Keratinocyte (primary cell): ENCODE data around the gene BTF3. TPM values are rescaled to one million over a fixed set of nuclear protein-coding genes. Genes with fewer than 3 reads are reported as not detected.

Source experiments
- DNase-seq: peaks from one replicate; pipeline ENCODE4 v3.0.0-alpha.2; 2011; ENCODE audit warnings: low read depth, missing footprints, low spot score
- FAIRE-seq: peaks from 2 replicates; lab custom pipeline; 2011; peaks lifted over from hg19 to GRCh38; lab: Jason Lieb, UNC
- H2AFZ ChIP-seq: 2 replicates; pipeline ENCODE4 v1.6.0; 2012; ENCODE audit warnings: low read length, control low read depth, inconsistent platforms; ENCODE audit not compliant: control insufficient read depth
- H3K27ac ChIP-seq: 2 replicates; pipeline ENCODE4 v1.5.1; 2011; ENCODE audit warnings: low read length; ENCODE audit not compliant: control insufficient read depth, insufficient read depth
- H3K27me3 ChIP-seq: 3 replicates; pipeline ENCODE4 v1.6.0; 2011; ENCODE audit warnings: low read length; ENCODE audit not compliant: control insufficient read depth, insufficient read depth; ENCODE audit errors: extremely low read depth
- H3K36me3 ChIP-seq, 2 experiments: 2 replicates in 1 of 2; 3 replicates in 1 of 2; pipeline ENCODE4 v1.5.1; 2011; ENCODE audit warnings: low read length in 2 of 2, mild to moderate bottlenecking in 1 of 2; ENCODE audit not compliant: control insufficient read depth in 2 of 2, insufficient read depth in 2 of 2; ENCODE audit errors: extremely low read depth in 1 of 2
- H3K4me1 ChIP-seq: 3 replicates; pipeline ENCODE4 v1.5.1; 2011; ENCODE audit warnings: low read length; ENCODE audit not compliant: control insufficient read depth, insufficient read depth; ENCODE audit errors: extremely low read depth
- H3K4me2 ChIP-seq: 3 replicates; pipeline ENCODE4 v1.6.0; 2011; ENCODE audit warnings: low read depth, low read length; ENCODE audit not compliant: control insufficient read depth, insufficient read depth; ENCODE audit errors: extremely low read depth
- H3K4me3 ChIP-seq, 3 experiments: fragments of 200-600 bp in 1 of 3; sonication (generic) in 1 of 3; 2 replicates in 2 of 3; 3 replicates in 1 of 3; pipeline ENCODE4 v1.5.1; 2011 to 2016; ENCODE audit warnings: low read length in 3 of 3, mild to moderate bottlenecking in 3 of 3, control low read depth in 2 of 3, inconsistent platforms in 1 of 3, low read depth in 1 of 3, mixed read lengths in 1 of 3, mixed run types in 1 of 3, moderate library complexity in 1 of 3; ENCODE audit not compliant: control insufficient read depth in 2 of 3, insufficient read depth in 2 of 3; ENCODE audit errors: extremely low read depth in 1 of 3
- H3K79me2 ChIP-seq: 2 replicates; pipeline ENCODE4 v1.6.0; 2012; ENCODE audit warnings: low read length; ENCODE audit not compliant: control insufficient read depth, insufficient read depth
- H3K9ac ChIP-seq: 3 replicates; pipeline ENCODE4 v1.6.0; 2011; ENCODE audit warnings: low read length; ENCODE audit not compliant: control insufficient read depth, insufficient read depth; ENCODE audit errors: extremely low read depth
- H3K9me1 ChIP-seq: 3 replicates; pipeline ENCODE4 v1.6.0; 2011; ENCODE audit warnings: low read length; ENCODE audit not compliant: control insufficient read depth, insufficient read depth; ENCODE audit errors: extremely low read depth
- H3K9me3 ChIP-seq: 2 replicates; pipeline ENCODE4 v1.5.1; 2012; ENCODE audit warnings: low read depth, low read length; ENCODE audit not compliant: control insufficient read depth
- H4K20me1 ChIP-seq: 3 replicates; pipeline ENCODE4 v1.6.0; 2011; ENCODE audit warnings: low read length; ENCODE audit not compliant: control insufficient read depth, insufficient read depth; ENCODE audit errors: extremely low read depth
- EZH2 ChIP-seq: IDR thresholded peaks from one replicate; pipeline ENCODE4 v1.6.1; 2012; ENCODE audit warnings: inconsistent platforms, mild to moderate bottlenecking, low read length, moderate library complexity
- dilution Hi-C: fragments of 300-500 bp; cut with MboI; formaldehyde crosslinking; loops from one replicate; pipeline ENCODE4 v1.7.0; 2020; ENCODE audit warnings: low sequenced_read_pairs; ENCODE audit not compliant: extremely low pct_ligation_motif_present
- polyA plus RNA-seq, 5 experiments: library from polyadenylated mRNA; depleted of rRNA in 3 of 5; stranded (reverse) in 3 of 5; stranded (forward) in 1 of 5; unstranded in 1 of 5; fragments of >200 nt; gene quantifications; 1 replicate in 1 of 5; 2 replicates in 3 of 5; 3 replicates in 1 of 5; pipeline versions ENCODE4 v1.2.1 to v1.2.3, GENCODE V29; 2011 to 2012; ENCODE audit warnings: missing spikeins in 2 of 5, low read depth in 1 of 5, low replicate concordance in 1 of 5
- TF ChIP-seq, protein P1 (sequence below), 3 experiments: IDR thresholded peaks in 1 of 3; conservative IDR thresholded peaks in 1 of 3; optimal IDR thresholded peaks in 1 of 3; 2 replicates in 2 of 3; 3 replicates in 1 of 3; pipeline versions ENCODE3 to v1.5.1; 2011; ENCODE audit warnings: low read length in 3 of 3, mild to moderate bottlenecking in 3 of 3, moderate library complexity in 2 of 3, control low read depth in 1 of 3, inconsistent platforms in 1 of 3; ENCODE audit not compliant: insufficient read depth in 2 of 3; ENCODE audit errors: extremely low read depth in 1 of 3

Gene BTF3
- polyA plus RNA-seq, 1 donor (not counting 4 experiments of a cell fraction or from before 2014, with no cell fraction given): 857 TPM

GRCh38 chr5:73528248-73528647 is 30.0 kb downstream of the BTF3 start:
- dilution Hi-C loops: no loop called here
- Histone ChIP-seq H3K4me3 (no peak overlapping the region), H2AFZ (no peak overlapping the region), H3K9ac (no peak overlapping the region), H3K27ac (no peak overlapping the region), H4K20me1 (no peaks in the 10 kb centered on the region), H3K4me1 (peaks cover 13% of the 10 kb centered on the region), H3K36me3 (no peaks in the 10 kb centered on the region), H3K79me2 (no peaks in the 10 kb centered on the region), H3K4me2 (no peak overlapping the region), H3K9me1 (no peaks in the 10 kb centered on the region), H3K9me3 (no peaks in the 10 kb centered on the region), H3K27me3 (no peaks in the 10 kb centered on the region)
- DNase-seq (no peak), FAIRE-seq (no peak)
- TF ChIP-seq, protein P1, sequence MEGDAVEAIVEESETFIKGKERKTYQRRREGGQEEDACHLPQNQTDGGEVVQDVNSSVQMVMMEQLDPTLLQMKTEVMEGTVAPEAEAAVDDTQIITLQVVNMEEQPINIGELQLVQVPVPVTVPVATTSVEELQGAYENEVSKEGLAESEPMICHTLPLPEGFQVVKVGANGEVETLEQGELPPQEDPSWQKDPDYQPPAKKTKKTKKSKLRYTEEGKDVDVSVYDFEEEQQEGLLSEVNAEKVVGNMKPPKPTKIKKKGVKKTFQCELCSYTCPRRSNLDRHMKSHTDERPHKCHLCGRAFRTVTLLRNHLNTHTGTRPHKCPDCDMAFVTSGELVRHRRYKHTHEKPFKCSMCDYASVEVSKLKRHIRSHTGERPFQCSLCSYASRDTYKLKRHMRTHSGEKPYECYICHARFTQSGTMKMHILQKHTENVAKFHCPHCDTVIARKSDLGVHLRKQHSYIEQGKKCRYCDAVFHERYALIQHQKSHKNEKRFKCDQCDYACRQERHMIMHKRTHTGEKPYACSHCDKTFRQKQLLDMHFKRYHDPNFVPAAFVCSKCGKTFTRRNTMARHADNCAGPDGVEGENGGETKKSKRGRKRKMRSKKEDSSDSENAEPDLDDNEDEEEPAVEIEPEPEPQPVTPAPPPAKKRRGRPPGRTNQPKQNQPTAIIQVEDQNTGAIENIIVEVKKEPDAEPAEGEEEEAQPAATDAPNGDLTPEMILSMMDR (optimal IDR thresholded peaks at IDR 0.05 in 1 of 3, IDR thresholded peaks at IDR 0.05 in 1 of 3, conservative IDR thresholded peaks at IDR 0.05 in 1 of 3; ENCODE audit: extremely low read depth in 1 of 3, insufficient read depth in 2 of 3, low read length in 3 of 3): no peak
- TF ChIP-seq EZH2: no peak

DNA sequence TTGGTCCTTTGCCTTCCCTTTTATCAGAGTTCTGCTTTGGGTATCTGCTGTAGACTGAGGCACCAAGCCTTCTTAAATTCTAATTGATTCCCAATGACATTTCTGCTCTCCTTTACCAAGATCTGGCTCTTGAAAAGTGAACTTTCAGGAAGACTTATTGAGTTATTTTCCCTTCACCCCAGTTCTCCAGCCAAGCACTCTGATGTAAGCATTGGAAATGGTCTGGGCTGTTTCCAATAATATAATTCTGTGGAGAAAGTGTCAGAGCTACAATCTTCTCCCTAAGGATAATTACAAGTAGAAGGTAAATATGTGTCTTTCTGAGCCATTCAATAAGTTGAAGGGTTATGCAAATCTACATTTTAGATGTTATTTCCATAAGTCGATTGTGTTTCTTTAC is 30.8 kb downstream of the BTF3 start:
- Histone ChIP-seq H3K27me3 (no peaks in the 10 kb centered on the region), H3K79me2 (no peaks in the 10 kb centered on the region), H3K9ac (no peak overlapping the region), H3K4me1 (peaks cover 7% of the 10 kb centered on the region), H3K9me3 (no peaks in the 10 kb centered on the region), H3K4me3 (no peak overlapping the region), H2AFZ (no peak overlapping the region), H3K36me3 (no peaks in the 10 kb centered on the region), H3K9me1 (no peaks in the 10 kb centered on the region), H3K4me2 (no peak overlapping the region), H4K20me1 (no peaks in the 10 kb centered on the region), H3K27ac (no peak overlapping the region)
- dilution Hi-C loops: no loop called here
- TF ChIP-seq EZH2: no peak
- TF ChIP-seq, protein P1 (optimal IDR thresholded peaks at IDR 0.05 in 1 of 3, IDR thresholded peaks at IDR 0.05 in 1 of 3, conservative IDR thresholded peaks at IDR 0.05 in 1 of 3; ENCODE audit: extremely low read depth in 1 of 3, insufficient read depth in 2 of 3, low read length in 3 of 3): no peak
- no peak for DNase-seq
- FAIRE-seq: no peak
